Spleen (tissue), 11 donors: ENCODE data around the gene ABCC10. TPM values are rescaled to one million over a fixed set of nuclear protein-coding genes. Genes with fewer than 3 reads are reported as not detected.
A peak's percentile ranks its signal among the peaks of the same experiment; 100 is the strongest.
"Not testable (repeated sequence)": the region's sequence is repeated elsewhere in the genome, so short reads cannot be mapped to it uniquely, and the experiment has no call there.

Experiments
- DNase-seq: peaks from one replicate; pipeline ENCODE4 v3.0.0-alpha.2; 2020
- H3K27ac ChIP-seq, 8 donors: fragments of 200-600 bp; sonication (generic) in 7 of 8; 1 replicate in 4 of 8; 2 replicates in 4 of 8; pipeline versions ENCODE4 v1.5.0 to v1.8.0; 2016 to 2021; ENCODE audit warnings: inconsistent platforms in 4 of 8, mild to moderate bottlenecking in 4 of 8, moderate library complexity in 1 of 8
- H3K27me3 ChIP-seq, 7 donors: fragments of 200-600 bp; sonication (generic) in 6 of 7; replicated peaks in 1 of 7; 1 replicate in 4 of 7; 2 replicates in 3 of 7; pipeline versions ENCODE4 v1.5.0 to v1.8.0; 2016 to 2021; ENCODE audit warnings: inconsistent platforms in 3 of 7, mild to moderate bottlenecking in 1 of 7
- H3K36me3 ChIP-seq, 6 donors: fragments of 200-600 bp; sonication (generic) in 5 of 6; 1 replicate in 4 of 6; 2 replicates in 2 of 6; pipeline versions ENCODE4 v1.5.0 to v1.8.0; 2016 to 2021; ENCODE audit warnings: inconsistent platforms in 2 of 6
- H3K4me1 ChIP-seq, 6 donors: fragments of 200-600 bp; sonication (generic) in 5 of 6; 1 replicate in 3 of 6; 2 replicates in 3 of 6; pipeline versions ENCODE4 v1.5.0 to v1.8.0; 2016 to 2021; ENCODE audit warnings: inconsistent platforms in 3 of 6
- H3K4me3 ChIP-seq, 8 donors: fragments of 200-600 bp; sonication (generic) in 7 of 8; 1 replicate in 4 of 8; 2 replicates in 4 of 8; pipeline versions ENCODE4 v1.5.0 to v1.8.0; 2016 to 2021; ENCODE audit warnings: inconsistent platforms in 4 of 8, mild to moderate bottlenecking in 4 of 8, moderate library complexity in 2 of 8
- H3K9me3 ChIP-seq, 8 donors: fragments of 200-600 bp; sonication (generic) in 7 of 8; 1 replicate in 4 of 8; 2 replicates in 4 of 8; pipeline versions ENCODE4 v1.5.0 to v1.8.0; 2016 to 2021; ENCODE audit warnings: inconsistent platforms in 4 of 8
- CTCF ChIP-seq, 11 experiments: fragments of 200-600 bp in 7 of 11; fragments of 450-650 bp in 4 of 11; sonication (generic) in 4 of 11; IDR thresholded peaks in 8 of 11; conservative IDR thresholded peaks in 3 of 11; 1 replicate in 7 of 11; 2 replicates in 4 of 11; pipeline versions ENCODE4 v1.4.0 to v1.8.0; 2016 to 2021; ENCODE audit warnings: antibody characterized with exemption in 11 of 11, inconsistent platforms in 4 of 11, mild to moderate bottlenecking in 1 of 11
- POLR2A ChIP-seq, 3 donors: fragments of 450-650 bp; IDR thresholded peaks; one replicate each; pipeline ENCODE4 v1.5.1; 2017; ENCODE audit warnings: antibody characterized with exemption in 3 of 3, mild to moderate bottlenecking in 1 of 3
- POLR2AphosphoS5 ChIP-seq, 3 donors: sonication (generic); formaldehyde crosslinking; IDR thresholded peaks; one replicate each; pipeline ENCODE4 v1.5.1; 2017; ENCODE audit warnings: antibody characterized with exemption in 3 of 3
- WGBS, 5 donors: extraction: QIAGEN DNeasy Blood & Tissue Kit in 3 of 5; methylation state at CpG; one replicate each; pipeline versions ENCODE4 v1.1.5 to v1.1.7; 2013 to 2018; 5-methylcytosine and 5-hydroxymethylcytosine counted together
- intact Hi-C: fragments of 100-400 bp; cut with DNase I; formaldehyde crosslinking; loops from one replicate; pipeline ENCODE4 v1.15.0; 2023; ENCODE audit warnings: low total_unique reads
- microRNA-seq, 3 donors: library from miRNA; unstranded; fragments of <30 nt; microRNA quantifications; one replicate each; pipeline versions ENCODE4 to v1.1.0, GENCODE V29; 2019 to 2020
- polyA plus RNA-seq, 3 donors: library from polyadenylated mRNA; stranded (reverse); fragments of 200-250 nt; gene quantifications; one replicate each; pipeline ENCODE4 v1.2.1, GENCODE V29; 2013
- small RNA-seq, 4 donors: library from RNA; depleted of rRNA; stranded (forward); fragments of <200 nt; gene quantifications; one replicate each; pipeline ENCODE3, GENCODE V24; 2016
- total RNA-seq, 7 donors: library from RNA; depleted of rRNA in 3 of 7; stranded (reverse); fragments of >200 nt in 3 of 7; fragmentation: NEBNext Ultra II Directional in 4 of 7; extraction: Animal tissue kit (Norgen Biotek cat#: 25700) in 4 of 7; gene quantifications; one replicate each; pipeline versions ENCODE4 v1.1.0 to v1.2.1, GENCODE V29; 2016 to 2021
- donor health status: healthy with polysubstance abuse.
- donor health status: DM: no; HTN: no; CAD: no; lungs with moderate emphysema.
- donor health status: DM: no; HTN: no; CAD: no.
- donor health status: Bipolar disorder and iron deficiency.
- donor health status: healthy.
- donor health status: DM: no; HTN: no; CAD: no.
- donor health status: DM: yes; HTN: yes; CAD: no.

Gene ABCC10
- total and polyA plus RNA-seq, 10 donors = 13.1 to 52.6 (median 31.6) TPM

GRCh38 chr6:43497689-43498088 is 70.3 kb downstream of the ABCC10 start:
- H3K27ac ChIP-seq = no peak overlapping the region
- H3K27me3 ChIP-seq = no peaks in the 10 kb centered on the region
- intact Hi-C loops = no loop called here
- H3K9me3 ChIP-seq = no peaks in the 10 kb centered on the region
- peaks cover 0 to 78% (median 44%) of the 10 kb centered on the region in 6 donors for H3K36me3 ChIP-seq
- no peak for DNase-seq
- TF ChIP-seq POLR2AphosphoS5 (IDR thresholded peaks at IDR 0.05) (no peak), CTCF (IDR thresholded peaks at IDR 0.05 in 8 of 11, conservative IDR thresholded peaks at IDR 0.05 in 3 of 11) (no peak), POLR2A (IDR thresholded peaks at IDR 0.05) (no peak)
- peaks cover 0 to 30% (median 13%) of the 10 kb centered on the region in 6 donors for H3K4me1 ChIP-seq
- H3K4me3 ChIP-seq = no peak overlapping the region
- WGBS, 5 donors = 92 to 97% (median 94%) methylated on average over 12 of the region's 12 CpGs

DNA sequence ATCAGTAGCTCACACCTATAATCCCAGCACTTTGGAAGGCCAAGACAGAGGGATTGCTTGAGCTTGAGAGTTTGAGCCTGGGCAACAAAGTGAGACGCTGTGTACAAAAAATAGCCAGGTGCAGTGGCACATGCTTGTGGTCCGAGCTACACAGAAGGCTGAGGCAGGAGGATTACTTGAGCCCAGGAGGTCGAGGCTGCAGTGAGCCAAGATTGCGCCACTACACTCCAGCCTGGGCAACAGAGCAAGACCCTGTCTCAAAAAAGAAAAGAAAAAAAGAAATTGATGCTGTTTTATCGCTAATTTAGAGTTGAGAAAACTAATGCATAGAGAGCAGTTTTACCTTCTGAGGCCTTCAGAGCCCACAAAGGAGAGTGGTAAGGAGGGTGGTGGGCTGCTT is 71.0 kb downstream of the ABCC10 start:
- H3K9me3 ChIP-seq, H3K4me3 ChIP-seq, H3K27ac ChIP-seq, intact Hi-C loops, H3K27me3 ChIP-seq, DNase-seq: not testable (repeated sequence)
- WGBS, 5 donors = 88 to 97% (median 94%) methylated on average over 5 of the region's 5 CpGs
- peaks cover 0 to 30% (median 12%) of the 10 kb centered on the region in 6 donors for H3K4me1 ChIP-seq
- peaks cover 0 to 84% (median 50%) of the 10 kb centered on the region in 6 donors for H3K36me3 ChIP-seq

DNA sequence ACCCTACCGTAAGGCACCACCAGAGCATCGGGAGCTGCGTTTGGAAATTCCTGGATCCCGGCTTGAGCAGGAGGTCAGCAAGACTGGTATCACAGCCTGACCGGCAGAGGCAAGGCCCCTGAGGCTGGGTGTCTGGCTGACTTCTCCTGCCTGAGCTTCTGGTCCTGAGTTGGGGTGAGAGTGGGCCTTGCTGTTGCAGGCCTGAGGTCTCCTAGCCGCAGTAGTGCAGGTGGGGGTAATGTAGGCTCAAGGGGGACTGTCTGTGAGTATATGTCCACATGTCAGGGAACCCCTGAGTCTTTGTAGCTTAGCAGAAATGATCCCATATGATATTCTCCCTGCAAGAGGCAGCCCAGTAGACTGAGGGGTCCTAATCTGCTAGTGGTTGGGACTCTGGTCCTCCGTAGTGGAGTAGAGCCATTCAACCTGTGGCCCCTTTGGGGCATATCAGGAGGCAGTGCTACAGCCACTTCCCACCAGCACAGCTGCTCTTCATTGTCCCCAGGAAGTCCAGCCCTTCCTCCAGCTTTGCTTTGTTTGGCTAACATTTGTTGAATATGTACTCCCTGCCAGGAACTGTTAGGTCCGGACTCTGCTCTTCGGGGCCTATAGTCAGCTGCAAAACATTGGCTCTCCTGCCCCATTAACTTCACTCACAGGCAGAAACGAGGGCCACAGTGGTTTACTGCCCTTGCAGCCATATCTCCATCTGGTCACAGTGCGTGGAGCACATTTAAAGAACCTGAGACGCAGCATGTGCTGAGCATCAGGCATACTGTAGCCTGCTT is 71.9 kb downstream of the ABCC10 start:
- peaks cover 0 to 84% (median 58%) of the 10 kb centered on the region in 6 donors for H3K36me3 ChIP-seq
- intact Hi-C loops = no loop called here
- no peak for DNase-seq
- TF ChIP-seq CTCF (IDR thresholded peaks at IDR 0.05 in 8 of 11, conservative IDR thresholded peaks at IDR 0.05 in 3 of 11) (no peak), POLR2AphosphoS5 (IDR thresholded peaks at IDR 0.05) (peak in 1 of 3 donors; percentile 27), POLR2A (IDR thresholded peaks at IDR 0.05) (no peak)
- H3K4me3 ChIP-seq = no peak overlapping the region
- peaks cover 0 to 30% (median 12%) of the 10 kb centered on the region in 6 donors for H3K4me1 ChIP-seq
- no peaks in the 10 kb centered on the region for H3K27me3 ChIP-seq
- peak overlapping the region in 3 of 8 donors; percentile 29 to 43 (median 38) for H3K27ac ChIP-seq
- WGBS, 5 donors = 77 to 88% (median 86%) methylated on average over 10 to 12 of the region's 12 CpGs
- H3K9me3 ChIP-seq = no peaks in the 10 kb centered on the region

Small RNAs within 50 kb of the gene (microRNA-seq; reads per million reads assigned to microRNA genes)
- 0 to 2.5 (median 0.28) reads per million in 3 donors for gene MIR6780B

Small RNAs within 50 kb of the gene (small RNA-seq; reads per million reads assigned to genes)
- gene MIR6780B (0 reads per million in 4 donors), gene RNU6-1113P (0 reads per million in 4 donors)

Other genes with a start within 250 kb of the ABCC10 start
- 10 to 100 TPM; 54.0 to 81.5 (median 68.5) TPM for gene CUL9, start 245.3 kb upstream of the ABCC10 start, total RNA-seq
- gene CUL9, start 245.3 kb upstream of the ABCC10 start, polyA plus RNA-seq = 100 to 1,000 TPM in 2 of 3 donors, 10 to 100 TPM in 1; 50.4 to 145 (median 113) TPM
- 10 to 100 TPM; 33.2 to 94.8 (median 54.0) TPM for gene DNPH1, start 198.1 kb upstream of the ABCC10 start, total RNA-seq
- 100 to 1,000 TPM; 126 to 201 (median 153) TPM for gene DNPH1, start 198.1 kb upstream of the ABCC10 start, polyA plus RNA-seq
- under 1 TPM in 6 of 7 donors, not detected in 1; 0.07 to 0.32 (median 0.11) TPM for gene TTBK1, start 184.1 kb upstream of the ABCC10 start, total RNA-seq
- under 1 TPM; 0.05 to 0.19 (median 0.07) TPM for gene TTBK1, start 184.1 kb upstream of the ABCC10 start, polyA plus RNA-seq
- not detected for gene SLC22A7, start 129.3 kb upstream of the ABCC10 start, total RNA-seq
- not detected for gene SLC22A7, start 129.3 kb upstream of the ABCC10 start, polyA plus RNA-seq
- 10 to 100 TPM in 1 of 7 donors, 1 to 10 TPM in 6; 6.4 to 11.6 (median 7.1) TPM for gene CRIP3, start 118.7 kb upstream of the ABCC10 start, total RNA-seq
- gene CRIP3, start 118.7 kb upstream of the ABCC10 start, polyA plus RNA-seq = 10 to 100 TPM; 15.1 to 36.5 (median 35.8) TPM
- 10 to 100 TPM; 28.9 to 56.9 (median 39.5) TPM for gene ZNF318, start 57.9 kb upstream of the ABCC10 start, total RNA-seq
- gene ZNF318, start 57.9 kb upstream of the ABCC10 start, polyA plus RNA-seq = 10 to 100 TPM in 2 of 3 donors, 1 to 10 TPM in 1; 8.6 to 15.6 (median 10.8) TPM
- under 1 TPM in 5 of 7 donors, not detected in 2; 0.38 to 0.68 (median 0.54) TPM for gene DLK2, start 28.0 kb downstream of the ABCC10 start, total RNA-seq
- gene DLK2, start 28.0 kb downstream of the ABCC10 start, polyA plus RNA-seq = under 1 TPM; 0.12 to 0.26 (median 0.17) TPM
- gene TJAP1, start 50.0 kb downstream of the ABCC10 start, total RNA-seq = 10 to 100 TPM; 32.1 to 40.0 (median 37.7) TPM
- gene TJAP1, start 50.0 kb downstream of the ABCC10 start, polyA plus RNA-seq = 10 to 100 TPM; 13.5 to 32.1 (median 27.4) TPM
- 1 to 10 TPM in 2 of 7 donors, under 1 TPM in 5; 0.54 to 1.3 (median 0.76) TPM for gene LRRC73, start 82.8 kb downstream of the ABCC10 start, total RNA-seq
- under 1 TPM; 0.11 to 0.19 (median 0.11) TPM for gene LRRC73, start 82.8 kb downstream of the ABCC10 start, polyA plus RNA-seq
- 10 to 100 TPM; 57.0 to 80.1 (median 71.1) TPM for gene YIPF3, start 89.4 kb downstream of the ABCC10 start, total RNA-seq
- gene YIPF3, start 89.4 kb downstream of the ABCC10 start, polyA plus RNA-seq = 10 to 100 TPM; 38.0 to 49.9 (median 38.4) TPM
- 10 to 100 TPM; 24.1 to 32.6 (median 28.1) TPM for gene POLR1C, start 89.5 kb downstream of the ABCC10 start, total RNA-seq
- 10 to 100 TPM; 27.9 to 30.1 (median 29.1) TPM for gene POLR1C, start 89.5 kb downstream of the ABCC10 start, polyA plus RNA-seq
- 10 to 100 TPM; 20.4 to 33.1 (median 24.8) TPM for gene XPO5, start 148.5 kb downstream of the ABCC10 start, total RNA-seq
- 1 to 10 TPM; 7.1 to 9.4 (median 8.2) TPM for gene XPO5, start 148.5 kb downstream of the ABCC10 start, polyA plus RNA-seq
- gene POLH, start 148.6 kb downstream of the ABCC10 start, total RNA-seq = 10 to 100 TPM; 10.5 to 23.0 (median 12.9) TPM
- gene POLH, start 148.6 kb downstream of the ABCC10 start, polyA plus RNA-seq = 1 to 10 TPM; 4.1 to 5.2 (median 4.4) TPM
- gene GTPBP2, start 201.7 kb downstream of the ABCC10 start, total RNA-seq = 100 to 1,000 TPM in 1 of 7 donors, 10 to 100 TPM in 6; 56.8 to 100 (median 72.0) TPM
- gene GTPBP2, start 201.7 kb downstream of the ABCC10 start, polyA plus RNA-seq = 10 to 100 TPM; 29.6 to 52.3 (median 43.9) TPM
- gene MAD2L1BP, start 208.3 kb downstream of the ABCC10 start, total RNA-seq = 10 to 100 TPM; 18.9 to 33.4 (median 22.2) TPM
- 10 to 100 TPM; 19.0 to 23.2 (median 19.8) TPM for gene MAD2L1BP, start 208.3 kb downstream of the ABCC10 start, polyA plus RNA-seq
- gene RSPH9, start 217.5 kb downstream of the ABCC10 start, total RNA-seq = under 1 TPM in 4 of 7 donors, not detected in 3; 0.18 to 0.63 (median 0.26) TPM
- gene RSPH9, start 217.5 kb downstream of the ABCC10 start, polyA plus RNA-seq = under 1 TPM; 0.17 to 0.35 (median 0.20) TPM